Adrenal gland (tissue), 12 donors: ENCODE data around the gene LHFPL2. TPM values are rescaled to one million over a fixed set of nuclear protein-coding genes. Genes with fewer than 3 reads are reported as not detected.

Experiments
- DNase-seq, 7 donors: peaks; one replicate each; pipeline ENCODE4 v3.0.0-alpha.2; 2019 to 2020
- H3K27ac ChIP-seq, 5 donors: fragments of 200-600 bp; sonication (generic) in 4 of 5; 1 replicate in 3 of 5; 2 replicates in 2 of 5; pipeline versions ENCODE4 v1.5.1 to v1.8.0; 2016 to 2020; ENCODE audit warnings: mild to moderate bottlenecking in 1 of 5
- H3K27me3 ChIP-seq: fragments of 200-600 bp; 2 replicates; pipeline ENCODE4 v1.8.0; 2021
- H3K36me3 ChIP-seq, 2 donors: fragments of 200-600 bp; replicated peaks in 1 of 2; 1 replicate in 1 of 2; 2 replicates in 1 of 2; pipeline versions ENCODE4 v1.5.1 to v1.8.0; 2018 to 2022
- H3K4me1 ChIP-seq, 2 donors: fragments of 200-600 bp; replicated peaks in 1 of 2; 1 replicate in 1 of 2; 2 replicates in 1 of 2; pipeline versions ENCODE4 v1.5.1 to v1.8.0; 2018 to 2021
- H3K4me3 ChIP-seq, 4 donors: fragments of 200-600 bp; sonication (generic) in 3 of 4; one replicate each; pipeline ENCODE4 v1.5.1; 2016 to 2018
- H3K9me3 ChIP-seq, 3 donors: fragments of 200-600 bp; sonication (generic) in 1 of 3; replicated peaks in 1 of 3; 1 replicate in 2 of 3; 2 replicates in 1 of 3; pipeline versions ENCODE4 v1.5.1 to v1.8.0; 2016 to 2021
- POLR2A ChIP-seq, 2 donors: fragments of 450-650 bp; IDR thresholded peaks; one replicate each; pipeline ENCODE4 v1.6.1; 2017; ENCODE audit warnings: antibody characterized with exemption in 2 of 2, mild to moderate bottlenecking in 2 of 2, moderate library complexity in 1 of 2
- WGBS, 4 donors: extraction: QIAGEN DNeasy Blood & Tissue Kit in 2 of 4; methylation state at CpG; one replicate each; pipeline versions ENCODE4 v1.1.5 to v1.1.7; 2013 to 2017; 5-methylcytosine and 5-hydroxymethylcytosine counted together
- intact Hi-C, 2 donors: fragments of 100-400 bp; cut with DNase I; formaldehyde crosslinking; loops; one replicate each; pipeline versions ENCODE4 v1.14.1 to v1.15.0; 2022 to 2023
- polyA plus RNA-seq, 3 donors: library from polyadenylated mRNA; stranded (reverse); fragments of 200-250 nt in 2 of 3; fragments of 350-450 nt in 1 of 3; fragmentation: Illumina TruSeq in 1 of 3; extraction: RNeasy Lipid Tissue Mini Kit (QIAGEN cat#74804) in 1 of 3; gene quantifications; one replicate each; pipeline ENCODE4 v1.2.3, GENCODE V29; 2013 to 2014
- total RNA-seq, 9 donors: library from RNA; depleted of rRNA in 4 of 9; stranded (reverse); fragments of >200 nt in 4 of 9; fragments of 120-200 nt in 1 of 9; fragmentation: NEBNext Ultra II Directional in 1 of 9; extraction: Animal tissue kit (Norgen Biotek cat#: 25700) in 1 of 9; gene quantifications; one replicate each; pipeline versions ENCODE4 v1.1.0 to v1.2.4, GENCODE V29; 2013 to 2023
- TF ChIP-seq, protein P1 (sequence below), 6 experiments: fragments of 450-650 bp in 4 of 6; fragments of 200-600 bp in 2 of 6; sonication (generic) in 1 of 6; IDR thresholded peaks; 1 replicate in 5 of 6; 2 replicates in 1 of 6; pipeline versions ENCODE4 v1.5.1 to v1.8.0; 2016 to 2021; ENCODE audit warnings: antibody characterized with exemption in 6 of 6, mild to moderate bottlenecking in 2 of 6, moderate library complexity in 1 of 6
- donor health status: healthy with polysubstance abuse.
- donor health status: Bipolar disorder and iron deficiency.
- donor health status: DM: yes; HTN: yes; CAD: no.
- donor health status: DM: no; HTN: no; CAD: no.
- donor health status: DM: no; HTN: no; CAD: no.
- donor health status: DM: yes; HTN: yes; CAD: no.

LHFPL2 gene
- total and polyA plus RNA-seq, 12 donors = 8.0 to 68.4 (median 44.9) TPM

DNA sequence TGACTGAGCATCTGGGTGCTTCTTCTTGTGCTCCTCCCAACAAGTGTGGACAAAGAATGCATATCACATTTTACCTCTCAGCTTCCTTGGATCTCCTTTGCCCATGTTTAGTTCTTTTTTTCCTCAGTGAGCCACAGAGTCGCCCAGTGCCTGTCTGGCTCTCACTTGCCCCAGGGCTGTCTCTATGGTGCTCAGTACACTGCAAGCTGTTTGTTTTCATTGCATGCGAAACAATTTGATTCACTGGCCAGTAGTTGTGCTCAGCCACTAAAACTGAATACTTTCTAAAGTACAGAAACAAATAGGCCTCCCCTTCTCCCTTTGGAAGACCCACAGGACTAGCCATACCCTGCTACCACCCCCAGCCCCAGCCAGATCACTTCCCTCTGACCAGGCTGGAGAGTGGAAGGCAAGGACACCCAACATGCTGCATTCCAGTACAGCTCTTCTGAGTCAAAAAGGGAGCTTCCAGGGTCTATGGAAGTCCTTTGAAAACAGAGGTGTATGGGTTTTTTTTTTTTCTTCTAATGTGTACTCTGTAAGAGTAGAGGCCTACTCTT is 3.8 kb downstream of the LHFPL2 start:
- no peaks in the 10 kb centered on the region for H3K27me3 ChIP-seq
- TF ChIP-seq POLR2A (IDR thresholded peaks at IDR 0.05) = no peak
- TF ChIP-seq, protein P1, sequence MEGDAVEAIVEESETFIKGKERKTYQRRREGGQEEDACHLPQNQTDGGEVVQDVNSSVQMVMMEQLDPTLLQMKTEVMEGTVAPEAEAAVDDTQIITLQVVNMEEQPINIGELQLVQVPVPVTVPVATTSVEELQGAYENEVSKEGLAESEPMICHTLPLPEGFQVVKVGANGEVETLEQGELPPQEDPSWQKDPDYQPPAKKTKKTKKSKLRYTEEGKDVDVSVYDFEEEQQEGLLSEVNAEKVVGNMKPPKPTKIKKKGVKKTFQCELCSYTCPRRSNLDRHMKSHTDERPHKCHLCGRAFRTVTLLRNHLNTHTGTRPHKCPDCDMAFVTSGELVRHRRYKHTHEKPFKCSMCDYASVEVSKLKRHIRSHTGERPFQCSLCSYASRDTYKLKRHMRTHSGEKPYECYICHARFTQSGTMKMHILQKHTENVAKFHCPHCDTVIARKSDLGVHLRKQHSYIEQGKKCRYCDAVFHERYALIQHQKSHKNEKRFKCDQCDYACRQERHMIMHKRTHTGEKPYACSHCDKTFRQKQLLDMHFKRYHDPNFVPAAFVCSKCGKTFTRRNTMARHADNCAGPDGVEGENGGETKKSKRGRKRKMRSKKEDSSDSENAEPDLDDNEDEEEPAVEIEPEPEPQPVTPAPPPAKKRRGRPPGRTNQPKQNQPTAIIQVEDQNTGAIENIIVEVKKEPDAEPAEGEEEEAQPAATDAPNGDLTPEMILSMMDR (IDR thresholded peaks at IDR 0.05) = no peak
- H3K9me3 ChIP-seq = no peaks in the 10 kb centered on the region
- no peak for DNase-seq
- intact Hi-C loops = loop anchor here (10.0 kb wide), 2 partner anchors 70 to 100 kb away; no protein-coding TSS in a partner anchor
- peaks cover 10 to 44% of the 10 kb centered on the region in 2 donors for H3K4me1 ChIP-seq
- H3K27ac ChIP-seq = no peak overlapping the region
- H3K36me3 ChIP-seq = no peaks in the 10 kb centered on the region
- no peak overlapping the region for H3K4me3 ChIP-seq
- WGBS, 4 donors = 34 to 71% (median 48%) methylated on average over 2 of the region's 2 CpGs

DNA sequence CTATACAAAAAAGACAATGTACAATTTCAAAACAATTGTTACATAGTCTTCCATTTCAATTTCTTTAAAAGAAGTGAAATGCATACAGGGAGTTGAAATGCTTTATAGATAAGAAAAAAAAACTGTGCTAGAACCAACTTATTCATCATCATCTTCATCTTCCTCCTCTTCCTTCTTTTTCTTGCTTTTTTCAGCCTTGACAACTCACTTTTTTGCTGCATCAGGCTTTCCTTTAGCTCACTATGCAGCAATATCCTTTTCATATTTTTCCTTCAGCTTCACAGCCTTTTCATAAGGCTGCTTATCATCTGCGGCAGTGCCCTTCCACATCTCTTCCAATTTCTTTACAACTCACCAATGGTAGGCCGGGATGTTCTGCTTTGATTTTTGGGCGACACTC is 4.4 kb downstream of the LHFPL2 start:
- no peak for DNase-seq
- Histone ChIP-seq H3K27me3 (no peaks in the 10 kb centered on the region), H3K4me3 (no peak overlapping the region), H3K9me3 (no peaks in the 10 kb centered on the region), H3K4me1 (peaks cover 15 to 45% of the 10 kb centered on the region in 2 donors), H3K27ac (no peak overlapping the region), H3K36me3 (no peaks in the 10 kb centered on the region)
- TF ChIP-seq POLR2A (IDR thresholded peaks at IDR 0.05) = no peak
- TF ChIP-seq, protein P1 (IDR thresholded peaks at IDR 0.05) = no peak
- WGBS, 4 donors = 91 to 97% (median 95%) methylated on average over 3 of the region's 3 CpGs
- intact Hi-C loops = loop anchor here (10.0 kb wide), 2 partner anchors 69 to 99 kb away; no protein-coding TSS in a partner anchor

DNA sequence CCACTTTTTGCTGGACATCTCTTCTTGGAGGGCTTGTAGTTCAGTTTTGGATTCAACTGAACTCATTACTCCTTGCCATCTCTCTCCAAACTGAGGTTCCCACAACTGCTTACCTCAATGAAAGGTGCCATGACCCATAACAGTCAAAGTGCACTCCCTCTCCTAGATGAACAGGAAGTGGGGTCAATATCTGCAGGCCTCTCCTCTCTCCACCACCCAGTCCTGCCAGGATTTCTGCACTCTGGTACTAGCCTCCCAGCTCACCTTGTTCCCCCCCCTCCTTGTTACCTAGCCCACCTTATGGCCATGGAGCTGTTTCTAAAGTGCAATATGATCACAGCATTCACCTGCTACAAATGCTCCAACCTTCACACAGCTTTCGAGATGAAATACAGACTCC is 5.9 kb downstream of the LHFPL2 start:
- Histone ChIP-seq H3K27ac (no peak overlapping the region), H3K4me1 (peaks cover 27 to 58% of the 10 kb centered on the region in 2 donors), H3K4me3 (no peak overlapping the region), H3K27me3 (no peaks in the 10 kb centered on the region), H3K9me3 (no peaks in the 10 kb centered on the region), H3K36me3 (no peaks in the 10 kb centered on the region)
- DNase-seq = no peak
- WGBS, 4 donors = 89 to 100% (median 95%) methylated on average over 1 of the region's 1 CpG
- TF ChIP-seq, protein P1 (IDR thresholded peaks at IDR 0.05) = no peak
- no peak for TF ChIP-seq POLR2A (IDR thresholded peaks at IDR 0.05)
- intact Hi-C loops = loop anchor here (10.0 kb wide), 2 partner anchors 68 to 98 kb away; no protein-coding TSS in a partner anchor

DNA sequence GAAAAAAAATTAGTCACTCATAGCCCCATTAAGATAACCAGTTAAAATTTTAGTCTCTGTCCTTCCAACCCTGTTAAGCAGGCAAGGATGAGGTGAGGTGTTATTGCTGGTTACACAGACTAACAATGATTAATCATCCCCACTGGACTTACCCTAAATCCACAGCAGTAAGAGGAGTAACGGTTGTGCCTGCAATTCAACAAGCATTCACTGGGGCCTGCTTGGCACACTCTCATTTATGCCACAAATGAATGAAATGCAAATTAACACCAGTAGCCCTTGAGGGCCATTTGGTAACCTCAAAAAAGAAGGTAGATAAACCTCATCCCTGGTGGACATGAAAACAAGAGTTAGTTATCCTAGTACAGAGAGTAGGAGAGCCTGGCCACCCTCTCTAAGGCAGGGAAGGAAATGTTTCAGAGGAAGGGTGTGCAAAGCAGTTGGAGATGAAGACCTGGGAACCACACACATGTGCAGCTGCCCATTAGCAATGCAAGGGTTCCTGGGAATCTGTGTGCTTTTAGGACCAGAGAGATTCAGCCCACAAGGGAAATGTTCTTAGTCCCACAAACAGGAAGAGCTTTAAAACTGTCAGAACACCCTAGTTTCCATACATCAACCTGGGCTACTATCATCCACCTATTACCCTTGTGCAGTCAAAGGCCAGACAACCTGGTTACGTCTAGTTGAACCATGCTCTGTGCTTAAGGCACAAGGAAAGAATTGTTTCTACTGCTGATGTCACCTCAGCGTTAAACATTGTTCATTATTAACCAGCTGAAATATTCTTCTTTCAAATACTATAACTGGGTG is 7.7 kb downstream of the LHFPL2 start:
- intact Hi-C loops = loop anchor here (10.0 kb wide), 2 partner anchors 66 to 96 kb away; no protein-coding TSS in a partner anchor
- DNase-seq = no peak
- Histone ChIP-seq H3K36me3 (no peaks in the 10 kb centered on the region), H3K27me3 (no peaks in the 10 kb centered on the region), H3K4me3 (no peak overlapping the region), H3K27ac (peak overlapping the region in 3 of 5 donors; percentile 15 to 87 (median 84)), H3K4me1 (peaks cover 35 to 54% of the 10 kb centered on the region in 2 donors), H3K9me3 (no peaks in the 10 kb centered on the region)
- TF ChIP-seq POLR2A (IDR thresholded peaks at IDR 0.05) = no peak
- TF ChIP-seq, protein P1 (IDR thresholded peaks at IDR 0.05) = peak in 1 of 6 experiments; percentile 9
- WGBS, 4 donors = 74 to 98% (median 80%) methylated on average over 2 to 3 of the region's 3 CpGs
